HepG2 (cell line): ENCODE data around the gene ZNF624. TPM values are rescaled to one million over a fixed set of nuclear protein-coding genes. Genes with fewer than 3 reads are reported as not detected.

Source experiments
- ATAC-seq: fragments of 200-7000 bp; cut with Tn5 transposase; 3 replicates; pipeline ENCODE4 v1.9.1; 2020; ENCODE audit warnings: mild to moderate bottlenecking, moderate library complexity
- BruUV-seq: library from RNA; stranded (reverse); fragments of 400-500 nt; replicated peaks from 2 replicates; lab custom pipeline; 2021; lab: Mats Ljungman, UMichigan
- CTCF ChIA-PET: fragments of 300-600 bp; formaldehyde crosslinking; extraction: SDS; loops from one replicate; lab custom pipeline; 2021; ENCODE audit warnings: low total read pairs, inconsistent platforms, low intra/inter-chr PET ratio; lab: Yijun Ruan, JAX
- POLR2A ChIA-PET: fragments of 350-600 bp; sonication (Branson Sonifier 250); formaldehyde crosslinking; loops from one replicate; lab custom pipeline; 2020; ENCODE audit warnings: antibody characterized with exemption, inconsistent platforms; lab: Yijun Ruan, JAX
- DNase-seq: peaks from one replicate; pipeline ENCODE4 v3.0.0-alpha.2; 2015; ENCODE audit warnings: low spot score
- FAIRE-seq: peaks from 3 replicates; lab custom pipeline; 2011; peaks lifted over from hg19 to GRCh38; lab: Jason Lieb, UNC
- H2AFZ ChIP-seq: one replicate; pipeline ENCODE4 v1.6.1; 2011; ENCODE audit warnings: low read length, inconsistent platforms
- H3K27ac ChIP-seq: fragments of 300-600 bp; 3 replicates; pipeline ENCODE4 v1.8.0; 2011; ENCODE audit warnings: mixed run types, mild to moderate bottlenecking, mixed read lengths, low read length, inconsistent platforms; ENCODE audit not compliant: insufficient read depth; ENCODE audit errors: extremely low read length
- H3K27me3 ChIP-seq, 2 experiments: fragments of 200-600 bp in 1 of 2; 2 replicates in 1 of 2; 3 replicates in 1 of 2; pipeline versions ENCODE4 v1.6.0 to v1.8.0; 2011; ENCODE audit warnings: low read length in 2 of 2, mild to moderate bottlenecking in 2 of 2, moderate library complexity in 2 of 2, inconsistent platforms in 1 of 2; ENCODE audit not compliant: insufficient read depth in 2 of 2, control insufficient read depth in 1 of 2
- H3K36me3 ChIP-seq, 2 experiments: fragments of 200-600 bp in 1 of 2; replicated peaks in 1 of 2; 2 replicates in 1 of 2; 3 replicates in 1 of 2; pipeline versions ENCODE4 v1.5.1 to v1.8.0; 2011; ENCODE audit warnings: low read length in 2 of 2, inconsistent platforms in 1 of 2; ENCODE audit not compliant: insufficient read depth in 2 of 2, control insufficient read depth in 1 of 2
- H3K4me1 ChIP-seq: 2 replicates; pipeline ENCODE4 v1.5.1; 2012; ENCODE audit warnings: low read length, inconsistent platforms; ENCODE audit not compliant: insufficient read depth
- H3K4me2 ChIP-seq: 2 replicates; pipeline ENCODE4 v1.6.0; 2011; ENCODE audit warnings: low read depth, low read length, inconsistent platforms
- H3K4me3 ChIP-seq, 3 experiments: fragments of 200-600 bp in 1 of 3; sonication (generic), shearing (Covaris generic) in 1 of 3; replicated peaks in 1 of 3; 2 replicates each; pipeline ENCODE4 v1.5.1; 2011 to 2016; ENCODE audit warnings: low read length in 3 of 3, inconsistent platforms in 2 of 3, low read depth in 2 of 3, mild to moderate bottlenecking in 2 of 3, control low read depth in 1 of 3, mixed read lengths in 1 of 3; ENCODE audit not compliant: insufficient read depth in 1 of 3
- H3K79me2 ChIP-seq: one replicate; pipeline ENCODE4 v1.6.1; 2011; ENCODE audit warnings: low read length, inconsistent platforms; ENCODE audit not compliant: insufficient read depth
- H3K9ac ChIP-seq: 2 replicates; pipeline ENCODE4 v1.6.0; 2011; ENCODE audit warnings: mild to moderate bottlenecking, low read depth, low read length, inconsistent platforms; ENCODE audit not compliant: insufficient read depth
- H3K9me3 ChIP-seq: 2 replicates; pipeline ENCODE4 v1.5.1; 2012; ENCODE audit warnings: mild to moderate bottlenecking, low read length
- H4K20me1 ChIP-seq: 2 replicates; pipeline ENCODE4 v1.6.0; 2011; ENCODE audit warnings: inconsistent platforms, mild to moderate bottlenecking, low read length, moderate library complexity; ENCODE audit not compliant: insufficient read depth
- MAFG ChIP-seq: sonication (generic); formaldehyde crosslinking; IDR thresholded peaks from 2 replicates; pipeline ENCODE4 v1.5.1; 2020; ENCODE audit warnings: mild to moderate bottlenecking, missing genetic modification reagents
- MAX ChIP-seq: IDR thresholded peaks from 2 replicates; pipeline ENCODE4 v1.6.1; 2012; ENCODE audit warnings: inconsistent platforms
- POLR2A ChIP-seq, 2 experiments: IDR thresholded peaks; 2 replicates each; pipeline ENCODE4 v1.6.1; 2011; ENCODE audit warnings: low read depth in 2 of 2, low read length in 2 of 2, mild to moderate bottlenecking in 1 of 2, moderate library complexity in 1 of 2; ENCODE audit not compliant: insufficient read depth in 1 of 2
- POLR2G ChIP-seq: fragments of 200-400 bp; formaldehyde crosslinking; IDR thresholded peaks from 2 replicates; pipeline ENCODE4 v1.6.1; 2018; ENCODE audit warnings: mild to moderate bottlenecking, low read depth, low read length, moderate library complexity
- SP140L ChIP-seq: sonication (generic); formaldehyde crosslinking; IDR thresholded peaks from 2 replicates; pipeline ENCODE4 v1.4.0; 2020; ENCODE audit warnings: missing genetic modification reagents, borderline replicate concordance
- ZBTB8A ChIP-seq: sonication (generic); formaldehyde crosslinking; IDR thresholded peaks from 2 replicates; pipeline ENCODE4 v1.4.0; 2020; ENCODE audit warnings: mild to moderate bottlenecking, low read depth, missing genetic modification reagents, borderline replicate concordance
- ZNF251 ChIP-seq: sonication (generic); formaldehyde crosslinking; IDR thresholded peaks from 2 replicates; pipeline ENCODE4 v1.9.0; 2021; ENCODE audit warnings: mild to moderate bottlenecking, missing genetic modification reagents
- ZNF274 ChIP-seq: sonication (generic); formaldehyde crosslinking; IDR thresholded peaks from 2 replicates; pipeline ENCODE4 v1.5.1; 2020; ENCODE audit warnings: mild to moderate bottlenecking, missing genetic modification reagents
- ZNF740 ChIP-seq: sonication (generic); formaldehyde crosslinking; IDR thresholded peaks from 2 replicates; pipeline ENCODE4 v1.4.0; 2020; ENCODE audit warnings: missing genetic modification reagents
- WGBS: methylation state at CpG from one replicate; pipeline ENCODE4 v1.1.6; 2017; ENCODE audit warnings: low lambda C conversion rate; 5-methylcytosine and 5-hydroxymethylcytosine counted together
- in situ Hi-C: cut with HindIII; loops from 2 replicates; pipeline ENCODE4 v1.10.0; 2017; ENCODE audit warnings: low pct_unique_long_range_greater_than_20kb; ENCODE audit not compliant: extremely low pct_ligation_motif_present
- intact Hi-C: fragments of 100-400 bp; cut with micrococcal nuclease; formaldehyde crosslinking; loops from one replicate; pipeline ENCODE4 v1.10.0; 2022; ENCODE audit not compliant: unreplicated experiment
- polyA plus RNA-seq, 8 experiments: library from polyadenylated mRNA; depleted of rRNA in 3 of 8; stranded (reverse) in 7 of 8; unstranded in 1 of 8; fragments of >200 nt; fragmentation: Illumina TruSeq in 4 of 8; extraction: Trizol in 4 of 8; gene quantifications; 2 replicates each; pipeline versions ENCODE4 v1.2.1 to v1.2.3, GENCODE V29; 2011 to 2016; ENCODE audit warnings: low read depth in 4 of 8, missing spikeins in 1 of 8, mixed read lengths in 1 of 8; ENCODE audit not compliant: insufficient read depth in 1 of 8
- total RNA-seq, 5 experiments: library from RNA; depleted of rRNA; stranded (reverse); fragments of >200 nt; fragmentation: Illumina TruSeq; extraction: Trizol; gene quantifications; 2 replicates each; pipeline ENCODE4 v1.2.3, GENCODE V29; 2016; ENCODE audit warnings: low read depth in 1 of 5

ZNF624 gene
- total and polyA plus RNA-seq, 2 of the 13 experiments (the other 11 are each of a cell fraction or from before 2014, with no cell fraction given) = 0.75 to 3.5 TPM

- DNase-seq = no peak
- Histone ChIP-seq H3K9ac (no peak overlapping the region), H3K27me3 (no peaks in the 10 kb centered on the region), H3K36me3 (peaks cover 1 to 10% of the 10 kb centered on the region in 2 experiments; a peak in 1 of 5 replicates), H3K4me2 (no peak overlapping the region), H2AFZ (no peak overlapping the region), H4K20me1 (no peaks in the 10 kb centered on the region), H3K9me3 (peaks cover 91% of the 10 kb centered on the region), H3K79me2 (no peaks in the 10 kb centered on the region), H3K4me1 (no peaks in the 10 kb centered on the region), H3K4me3 (no peak overlapping the region), H3K27ac (no peak overlapping the region)
- TF ChIP-seq MAFG (CRISPR knock-in tag) (no peak), ZNF740 (CRISPR knock-in tag) (no peak), POLR2A (IDR thresholded peaks at IDR 0.05; ENCODE audit: insufficient read depth in 1 of 2, low read depth in 2 of 2, low read length in 2 of 2) (no peak), POLR2G (no peak)
- POLR2A ChIA-PET = no interaction called here
- ATAC-seq = no peak
- WGBS = 84% methylated on average over 6 of the region's 6 CpGs
- intact Hi-C loops = no loop called here
- in situ Hi-C loops = no loop called here
- FAIRE-seq = no peak
- CTCF ChIA-PET = no interaction called here
- no TSS peak for BruUV-seq
Measured at GRCh38 chr17:16623282-16623681, 30.4 kb downstream of the ZNF624 start.

- Histone ChIP-seq H3K79me2 (no peaks in the 10 kb centered on the region), H2AFZ (no peak overlapping the region), H3K27me3 (no peaks in the 10 kb centered on the region), H3K4me1 (no peaks in the 10 kb centered on the region), H4K20me1 (no peaks in the 10 kb centered on the region), H3K9ac (no peak overlapping the region), H3K4me3 (no peak overlapping the region), H3K36me3 (peaks cover 1 to 10% of the 10 kb centered on the region in 2 experiments; a peak in 1 of 5 replicates), H3K27ac (no peak overlapping the region), H3K9me3 (peaks cover 92% of the 10 kb centered on the region), H3K4me2 (no peak overlapping the region)
- BruUV-seq = no TSS peak
- ChIA-PET POLR2A (no interaction called here), CTCF (no interaction called here)
- intact Hi-C loops (no loop called here), in situ Hi-C loops (no loop called here)
- ATAC-seq (no peak), FAIRE-seq (no peak), DNase-seq (no peak)
- 93% methylated on average over 5 of the region's 5 CpGs for WGBS
- TF ChIP-seq ZNF251 (CRISPR knock-in tag) = no peak
- TF ChIP-seq MAX = no peak
- TF ChIP-seq SP140L (CRISPR knock-in tag) = no peak
- no peak for TF ChIP-seq ZBTB8A (CRISPR knock-in tag)
- peak; percentile 58; the same call in 1 of the 2 replicates for TF ChIP-seq ZNF274 (CRISPR knock-in tag)
Measured at GRCh38 chr17:16622540-16623277, 30.9 kb downstream of the ZNF624 start.
